GM23338 (cell line): ENCODE data around the gene NDC1.

ENCODE experiments used
- CTCF ChIP-seq, 2 experiments: fragments of 200-600 bp in 1 of 2; sonication (generic) in 1 of 2; conservative IDR thresholded peaks; 2 replicates each; pipeline versions ENCODE4 v1.5.1 to v1.6.1; 2016 to 2017; ENCODE audit warnings: antibody characterized with exemption in 2 of 2, low read depth in 2 of 2, mild to moderate bottlenecking in 2 of 2, moderate library complexity in 1 of 2
- EZH2 ChIP-seq: fragments of 200-600 bp; sonication (generic); IDR thresholded peaks from one replicate; pipeline ENCODE4 v1.8.0; 2017; ENCODE audit warnings: antibody characterized with exemption, mild to moderate bottlenecking, low read depth; ENCODE audit not compliant: unreplicated experiment
- EZH2phosphoT487 ChIP-seq: fragments of 200-600 bp; sonication (generic); IDR thresholded peaks from one replicate; pipeline ENCODE4 v1.8.1; 2018; ENCODE audit warnings: antibody characterized with exemption; ENCODE audit not compliant: unreplicated experiment
- JUNB ChIP-seq: IDR thresholded peaks from one replicate; pipeline ENCODE4 v1.6.1; 2016; ENCODE audit warnings: antibody characterized with exemption; ENCODE audit not compliant: unreplicated experiment
- POLR2AphosphoS5 ChIP-seq: IDR thresholded peaks from 2 replicates; pipeline ENCODE4 v1.6.1; 2016; ENCODE audit warnings: antibody characterized with exemption, low read depth
- TF ChIP-seq, protein P1 (sequence below): IDR thresholded peaks from one replicate; pipeline ENCODE4 v1.6.1; 2018; ENCODE audit warnings: antibody characterized with exemption; ENCODE audit not compliant: unreplicated experiment

DNA sequence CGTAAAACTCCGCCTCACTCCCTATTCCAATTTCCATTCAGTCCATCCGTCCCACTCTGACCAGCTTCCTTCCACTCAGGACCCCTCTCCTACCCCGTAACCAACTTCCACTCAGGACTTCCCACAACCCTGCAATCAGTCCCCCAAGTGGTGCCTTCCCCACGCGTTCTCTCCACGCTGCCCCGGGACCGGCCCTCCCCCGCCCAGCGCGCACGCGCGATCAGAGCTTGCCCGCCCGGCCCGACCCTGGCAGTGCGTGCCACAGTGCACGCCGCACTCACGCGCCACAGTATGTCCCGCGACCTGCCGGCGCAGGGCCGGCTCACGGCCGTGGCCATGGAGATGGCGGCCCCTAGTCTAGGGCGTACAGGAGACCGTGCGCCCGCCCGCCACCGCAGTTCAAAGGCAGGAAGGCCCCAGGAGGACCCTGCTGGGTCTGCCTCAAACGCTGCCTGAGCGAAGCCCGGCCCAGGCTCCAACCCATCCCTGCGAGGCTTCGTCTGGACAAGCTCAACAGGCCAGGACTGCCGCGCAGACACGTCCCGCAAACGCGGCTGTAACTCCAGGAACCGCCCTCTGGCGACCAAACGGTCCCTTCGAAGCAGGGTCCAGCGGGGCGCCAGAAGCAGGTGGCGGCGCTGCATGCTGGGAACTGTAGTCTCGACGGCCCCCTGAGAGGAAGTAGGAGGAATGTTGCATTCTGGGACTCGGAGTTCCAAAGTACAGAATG lies at the start of gene NDC1:
- TF ChIP-seq JUNB: no peak
- TF ChIP-seq CTCF (conservative IDR thresholded peaks at IDR 0.05; ENCODE audit: low read depth in 2 of 2): peak in 1 of 2 experiments; percentile 27; a peak in 1 of 4 replicates
- peak; percentile 89 for TF ChIP-seq POLR2AphosphoS5
- TF ChIP-seq, protein P1, sequence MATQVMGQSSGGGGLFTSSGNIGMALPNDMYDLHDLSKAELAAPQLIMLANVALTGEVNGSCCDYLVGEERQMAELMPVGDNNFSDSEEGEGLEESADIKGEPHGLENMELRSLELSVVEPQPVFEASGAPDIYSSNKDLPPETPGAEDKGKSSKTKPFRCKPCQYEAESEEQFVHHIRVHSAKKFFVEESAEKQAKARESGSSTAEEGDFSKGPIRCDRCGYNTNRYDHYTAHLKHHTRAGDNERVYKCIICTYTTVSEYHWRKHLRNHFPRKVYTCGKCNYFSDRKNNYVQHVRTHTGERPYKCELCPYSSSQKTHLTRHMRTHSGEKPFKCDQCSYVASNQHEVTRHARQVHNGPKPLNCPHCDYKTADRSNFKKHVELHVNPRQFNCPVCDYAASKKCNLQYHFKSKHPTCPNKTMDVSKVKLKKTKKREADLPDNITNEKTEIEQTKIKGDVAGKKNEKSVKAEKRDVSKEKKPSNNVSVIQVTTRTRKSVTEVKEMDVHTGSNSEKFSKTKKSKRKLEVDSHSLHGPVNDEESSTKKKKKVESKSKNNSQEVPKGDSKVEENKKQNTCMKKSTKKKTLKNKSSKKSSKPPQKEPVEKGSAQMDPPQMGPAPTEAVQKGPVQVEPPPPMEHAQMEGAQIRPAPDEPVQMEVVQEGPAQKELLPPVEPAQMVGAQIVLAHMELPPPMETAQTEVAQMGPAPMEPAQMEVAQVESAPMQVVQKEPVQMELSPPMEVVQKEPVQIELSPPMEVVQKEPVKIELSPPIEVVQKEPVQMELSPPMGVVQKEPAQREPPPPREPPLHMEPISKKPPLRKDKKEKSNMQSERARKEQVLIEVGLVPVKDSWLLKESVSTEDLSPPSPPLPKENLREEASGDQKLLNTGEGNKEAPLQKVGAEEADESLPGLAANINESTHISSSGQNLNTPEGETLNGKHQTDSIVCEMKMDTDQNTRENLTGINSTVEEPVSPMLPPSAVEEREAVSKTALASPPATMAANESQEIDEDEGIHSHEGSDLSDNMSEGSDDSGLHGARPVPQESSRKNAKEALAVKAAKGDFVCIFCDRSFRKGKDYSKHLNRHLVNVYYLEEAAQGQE: no peak
- TF ChIP-seq EZH2phosphoT487: no peak
- TF ChIP-seq EZH2: no peak
